Ecto neural progenitor cell (in vitro differentiated cells): ENCODE data around the gene UGT2B10.
"Not testable (repeated sequence)": the region's sequence is repeated elsewhere in the genome, so short reads cannot be mapped to it uniquely, and the experiment has no call there.

Source experiments
- DNase-seq: peaks from one replicate; pipeline ENCODE4 v3.0.0-alpha.2; 2018; ENCODE audit warnings: low spot score

Gene UGT2B10

DNA sequence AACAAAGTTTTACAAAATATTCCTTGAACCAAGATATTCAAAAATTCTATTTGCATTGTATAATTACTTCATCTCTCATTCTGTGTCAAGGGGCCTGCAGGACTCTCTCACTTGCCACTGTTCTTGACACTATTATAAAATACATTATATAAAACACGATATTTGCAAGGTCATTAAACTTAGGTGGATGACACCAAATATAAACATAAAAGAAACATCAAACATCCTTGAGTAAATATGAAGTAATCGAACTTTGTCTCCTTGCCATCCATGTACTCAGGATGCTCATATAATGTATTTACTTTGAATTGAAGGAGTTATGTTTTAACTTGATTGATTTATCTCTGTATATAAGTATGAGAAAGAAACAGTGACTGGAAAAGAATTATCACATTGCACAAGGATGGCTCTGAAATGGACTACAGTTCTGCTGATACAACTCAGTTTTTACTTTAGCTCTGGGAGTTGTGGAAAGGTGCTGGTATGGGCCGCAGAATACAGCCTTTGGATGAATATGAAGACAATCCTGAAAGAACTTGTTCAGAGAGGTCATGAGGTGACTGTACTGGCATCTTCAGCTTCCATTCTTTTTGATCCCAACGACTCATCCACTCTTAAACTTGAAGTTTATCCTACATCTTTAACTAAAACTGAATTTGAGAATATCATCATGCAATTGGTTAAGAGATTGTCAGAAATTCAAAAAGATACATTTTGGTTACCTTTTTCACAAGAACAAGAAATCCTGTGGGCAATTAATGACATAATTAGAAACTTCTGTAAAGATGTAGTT lies at the start of gene UGT2B10:
Gene UGT2B10, plus strand, starts transcription at position 378 of the 793 bp plus-strand sequence. Its CDS starts 26 bp downstream, at position 404.
- DNase-seq = not testable (repeated sequence)

DNA sequence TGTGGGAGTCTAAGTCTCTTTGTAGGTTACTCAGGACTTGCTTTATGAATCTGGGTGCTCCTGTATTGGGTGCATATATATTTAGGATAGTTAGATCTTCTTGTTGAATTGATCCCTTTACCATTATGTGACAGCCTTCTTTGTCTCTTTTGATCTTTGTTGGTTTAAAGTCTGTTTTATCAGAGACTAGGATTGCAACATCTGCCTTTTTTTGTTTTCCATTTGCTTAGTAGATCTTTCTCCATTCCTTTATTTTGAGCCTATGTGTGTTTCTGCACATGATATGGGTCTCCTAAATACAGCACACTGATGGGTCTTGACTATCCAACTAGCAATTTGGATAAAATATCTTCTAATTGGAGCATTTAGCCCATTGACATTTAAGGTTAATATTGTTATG lies 44.0 kb upstream of the UGT2B10 start:
- DNase-seq = not testable (repeated sequence)

DNA sequence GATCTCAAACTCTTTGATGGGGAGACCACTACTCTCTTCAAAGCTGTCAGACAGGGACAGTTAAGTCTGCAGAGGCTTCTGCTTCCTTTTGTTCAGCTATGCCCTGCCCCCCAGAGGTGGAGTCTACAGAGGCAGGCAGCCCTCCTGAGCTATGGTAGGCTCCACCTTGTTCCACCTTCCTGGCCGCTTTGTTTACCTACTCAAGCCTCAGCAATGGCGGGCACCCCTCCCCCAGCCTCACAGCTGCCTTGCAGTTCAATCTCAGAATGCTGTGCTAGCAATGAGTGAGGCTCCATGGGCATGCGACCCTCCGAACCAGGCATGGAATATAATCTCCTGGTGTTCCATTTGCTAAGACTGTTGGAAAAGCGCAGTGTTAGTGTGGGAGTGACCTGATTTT lies 42.1 kb upstream of the UGT2B10 start:
- DNase-seq = no peak

- no peak for DNase-seq
Measured at GRCh38 chr4:68780232-68780631, 35.6 kb upstream of the UGT2B10 start.

DNA sequence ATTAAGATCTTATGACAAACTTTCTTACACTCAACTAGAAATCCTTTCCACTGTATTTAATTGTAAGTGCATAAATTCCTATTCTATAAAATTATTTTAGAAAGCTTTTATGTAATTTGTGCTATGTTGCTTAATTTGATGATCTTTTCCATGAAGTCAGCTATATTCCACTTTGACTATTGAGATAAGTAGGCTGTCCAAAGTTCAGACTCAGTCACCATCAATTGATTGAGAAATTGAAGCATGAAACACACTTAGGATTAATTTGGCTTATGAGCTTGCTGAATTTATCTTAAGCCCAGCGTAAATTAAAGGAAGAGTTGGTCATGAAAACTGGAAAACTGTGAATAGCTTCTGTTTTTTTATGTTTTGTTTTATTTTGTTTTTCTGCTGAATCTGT lies 18.7 kb upstream of the UGT2B10 start:
- no peak for DNase-seq

- DNase-seq = no peak
Measured at GRCh38 chr4:68797618-68798017, 18.2 kb upstream of the UGT2B10 start.

DNA sequence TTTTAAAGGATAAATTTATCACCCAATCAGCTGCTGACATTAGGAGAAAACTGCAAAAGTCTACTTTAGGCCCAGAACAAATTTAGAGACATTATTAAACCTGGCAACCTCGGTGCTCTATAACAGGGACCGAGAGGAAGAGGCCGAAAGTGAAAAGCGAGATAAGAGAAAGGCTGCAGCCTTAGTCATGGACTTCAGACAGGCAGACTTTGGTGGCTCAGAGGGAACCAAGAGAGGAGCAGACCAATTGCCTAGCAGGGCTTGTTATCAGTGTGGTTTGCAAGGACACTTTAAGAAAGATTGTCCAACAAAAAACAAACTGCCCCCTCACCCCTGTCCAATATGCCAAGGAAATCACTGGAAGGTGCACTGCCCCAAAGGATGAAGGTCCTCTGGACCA lies 12.8 kb upstream of the UGT2B10 start:
- DNase-seq = no peak

GRCh38 chr4:68808060-68808459 lies 7.7 kb upstream of the UGT2B10 start:
- DNase-seq = no peak

- no peak for DNase-seq
Measured at GRCh38 chr4:68810919-68811318, 4.9 kb upstream of the UGT2B10 start.

GRCh38 chr4:68816410-68817265 lies 844 bp downstream of the UGT2B10 start:
- not testable (repeated sequence) for DNase-seq

DNA sequence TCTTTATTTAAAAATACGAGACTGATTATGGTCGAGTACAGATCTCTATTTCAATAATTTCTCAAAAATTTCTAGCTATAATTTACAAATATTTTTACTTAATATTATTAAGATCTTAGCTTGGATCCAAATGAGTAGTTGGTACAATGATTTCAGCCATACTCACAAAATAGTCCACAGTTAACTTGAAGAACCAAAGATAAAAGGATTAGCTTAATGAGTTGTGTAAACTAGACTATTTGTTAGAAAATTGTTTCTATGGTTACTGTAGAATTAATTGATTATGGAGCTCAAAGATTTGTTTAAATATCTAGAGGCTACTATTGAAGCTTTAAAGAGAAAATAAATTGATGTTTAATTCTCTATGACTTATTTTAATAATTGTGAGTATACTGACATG lies 1.6 kb downstream of the UGT2B10 start:
- DNase-seq = no peak

DNA sequence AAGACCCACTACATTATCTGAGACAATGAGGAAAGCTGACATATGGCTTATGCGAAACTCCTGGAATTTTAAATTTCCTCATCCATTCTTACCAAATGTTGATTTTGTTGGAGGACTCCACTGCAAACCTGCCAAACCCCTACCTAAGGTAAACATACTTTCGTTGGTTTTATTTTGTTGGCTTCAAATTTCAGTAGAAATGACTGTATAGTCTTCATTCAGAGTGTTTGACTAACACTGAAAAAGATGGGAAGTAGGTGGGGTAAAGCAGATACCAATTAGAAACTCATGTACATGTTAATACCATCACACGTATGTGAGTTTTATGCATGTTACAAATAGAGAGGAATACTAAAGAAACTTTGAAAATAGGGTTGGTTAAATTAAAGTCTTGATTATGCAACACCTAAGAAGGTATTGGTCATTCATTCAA lies 2.3 kb downstream of the UGT2B10 start:
- DNase-seq = not testable (repeated sequence)

DNA sequence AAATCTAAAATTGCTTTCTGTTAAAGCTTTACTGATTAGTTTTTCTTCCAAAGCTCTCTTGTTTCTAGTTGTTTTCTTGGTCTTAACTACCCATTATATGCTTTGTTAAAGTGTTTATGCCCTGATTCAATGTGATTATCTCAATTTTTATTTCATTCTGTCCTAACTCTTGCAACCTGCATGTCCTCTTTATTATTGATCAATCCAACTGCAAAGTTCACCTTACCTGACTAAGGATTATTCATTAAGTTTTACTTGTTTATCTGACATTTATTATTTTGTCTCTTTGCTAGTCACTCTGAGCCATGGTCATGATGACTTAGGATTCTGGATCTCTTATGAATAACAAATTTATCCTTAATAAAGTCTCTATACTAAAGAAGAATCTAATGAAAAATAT lies 15.8 kb downstream of the UGT2B10 start:
- DNase-seq = no peak

- no peak for DNase-seq
Measured at GRCh38 chr4:68850293-68850692, 34.5 kb downstream of the UGT2B10 start.

DNA sequence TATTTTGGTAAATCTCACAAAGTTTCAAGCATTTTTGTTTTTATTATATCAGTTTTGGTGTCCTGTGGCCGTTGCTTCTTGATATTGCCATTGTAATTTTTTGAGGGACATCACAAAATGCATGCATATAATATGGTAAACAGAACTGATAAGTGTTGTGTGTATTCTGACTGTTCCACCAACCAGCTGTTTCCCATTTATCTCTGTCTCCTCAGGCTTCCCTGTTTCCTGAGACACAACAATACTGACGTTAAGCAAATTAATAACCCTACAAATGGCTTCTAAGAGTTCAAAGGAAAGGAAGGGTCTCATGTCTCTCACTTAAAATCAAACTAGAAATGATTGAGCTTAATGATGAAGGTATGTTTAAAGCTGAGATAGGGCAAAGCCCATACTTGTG lies 40.0 kb downstream of the UGT2B10 start:
- no peak for DNase-seq

DNA sequence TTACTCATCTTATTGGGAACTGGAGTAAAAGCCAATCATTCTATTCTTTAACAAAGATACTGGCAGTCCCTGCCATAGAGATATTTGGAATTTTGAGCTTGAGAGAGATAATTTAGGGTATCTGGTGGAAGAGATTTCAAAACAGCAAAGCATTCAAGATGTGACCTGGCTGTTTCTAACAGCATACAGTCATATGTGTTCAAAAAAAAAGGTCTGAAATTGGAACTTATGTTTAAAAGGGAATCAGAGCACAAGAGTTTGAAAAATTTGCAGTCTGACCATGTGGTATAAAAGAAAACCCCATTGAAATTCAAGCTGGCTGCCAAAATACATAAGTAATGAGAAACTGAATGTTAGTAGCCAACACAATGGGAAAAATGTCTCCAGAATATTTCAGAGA lies 42.2 kb downstream of the UGT2B10 start:
- no peak for DNase-seq

DNA sequence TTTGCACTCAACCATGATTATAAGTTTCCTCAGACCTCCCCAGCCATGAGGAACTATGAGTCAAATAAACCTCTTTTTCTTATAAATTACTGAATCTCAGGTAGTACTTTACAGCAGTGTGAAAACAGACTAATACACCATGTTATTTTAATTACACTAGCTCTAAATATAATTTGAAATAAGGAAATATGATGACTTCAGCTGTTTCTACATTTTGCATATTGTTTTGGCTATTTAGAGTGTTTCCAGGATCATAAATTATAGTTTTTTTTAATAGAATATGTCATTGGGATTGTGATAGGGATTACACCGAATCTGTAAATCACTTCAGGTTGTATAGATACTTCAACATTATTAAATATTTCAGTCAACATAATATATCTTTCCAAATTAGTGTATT lies 43.9 kb downstream of the UGT2B10 start:
- no peak for DNase-seq

- no peak for DNase-seq
Measured at GRCh38 chr4:68861057-68861456, 45.3 kb downstream of the UGT2B10 start.

GRCh38 chr4:68864438-68865187 lies 48.8 kb downstream of the UGT2B10 start:
- DNase-seq = no peak

DNA sequence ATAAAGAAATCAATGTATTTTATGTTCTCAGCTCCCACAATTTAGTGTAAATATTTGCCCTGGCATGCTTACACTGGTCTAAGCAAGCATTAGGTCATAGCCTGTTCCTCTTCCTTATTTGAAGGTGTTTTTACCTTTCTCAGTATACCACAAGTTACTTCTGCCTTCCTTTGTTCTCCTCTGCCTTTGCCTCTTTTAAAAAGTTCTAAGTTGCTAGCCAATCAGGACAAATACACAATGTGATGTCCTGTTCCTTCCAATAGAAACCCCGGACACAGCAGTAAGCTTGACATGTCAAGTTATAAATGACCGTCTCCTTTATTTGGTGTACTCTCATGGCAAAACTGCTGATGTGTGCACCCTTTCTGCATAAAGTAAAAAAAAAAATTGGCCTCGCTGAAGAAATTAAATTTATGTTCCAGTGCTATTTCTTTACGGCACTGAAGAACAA lies 49.4 kb downstream of the UGT2B10 start:
- no peak for DNase-seq

DNA sequence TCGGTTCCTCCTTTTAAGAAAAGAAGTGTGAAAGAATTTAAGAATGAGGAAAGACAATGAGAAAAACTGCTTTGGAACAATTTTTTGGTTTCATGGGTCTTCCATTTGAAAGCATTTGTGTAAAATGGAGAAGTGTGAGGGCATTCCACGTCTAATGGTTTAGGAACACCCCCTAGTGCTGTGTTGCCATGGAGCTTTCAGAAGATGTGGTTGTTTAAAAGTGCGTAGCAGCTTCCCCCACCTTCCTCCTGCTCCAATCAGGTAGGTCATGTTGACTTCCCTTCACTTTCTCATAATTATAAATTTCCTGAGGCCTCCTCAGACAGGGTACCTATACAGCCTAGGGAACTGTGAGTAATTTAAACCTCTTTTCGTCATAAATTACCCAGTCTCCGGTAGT lies 50.0 kb downstream of the UGT2B10 start:
- DNase-seq = no peak

GRCh38 chr4:68869274-68869773 lies 53.5 kb downstream of the UGT2B10 start:
- no peak for DNase-seq
